ENCODE results near the gene STC2.
"Not testable (repeated sequence)": the region's sequence is repeated elsewhere in the genome, so short reads cannot be mapped to it uniquely, and the experiment has no call there.

STC2 gene

GRCh38 chr5:173293817-173294672 is 34.2 kb downstream of the STC2 start:
- peak in 1 of 2 donors; percentile 23 for DNase-seq

- DNase-seq = no peak
Measured at GRCh38 chr5:173291722-173292658, 36.2 kb downstream of the STC2 start.

- no peak for DNase-seq
Measured at GRCh38 chr5:173290477-173291131, 37.6 kb downstream of the STC2 start.

GRCh38 chr5:173289372-173289771 is 38.8 kb downstream of the STC2 start:
- DNase-seq = no peak

- DNase-seq = no peak
Measured at GRCh38 chr5:173288632-173289031, 39.6 kb downstream of the STC2 start.

- no peak for DNase-seq
Measured at GRCh38 chr5:173287086-173287485, 41.1 kb downstream of the STC2 start.

- DNase-seq = not testable (repeated sequence)
Measured at GRCh38 chr5:173284343-173284958, 43.8 kb downstream of the STC2 start.

- DNase-seq = no peak
Measured at GRCh38 chr5:173283318-173284288, 44.6 kb downstream of the STC2 start.

GRCh38 chr5:173282916-173283315 is 45.3 kb downstream of the STC2 start:
- DNase-seq = no peak

- no peak for DNase-seq
Measured at GRCh38 chr5:173281910-173282309, 46.3 kb downstream of the STC2 start.

GRCh38 chr5:173279166-173279565 is 49.0 kb downstream of the STC2 start:
- no peak for DNase-seq

GRCh38 chr5:173278641-173279040 is 49.6 kb downstream of the STC2 start:
- DNase-seq = no peak

GRCh38 chr5:173278172-173278571 is 50.0 kb downstream of the STC2 start:
- no peak for DNase-seq

- no peak for DNase-seq
Measured at GRCh38 chr5:173274771-173275170, 53.4 kb downstream of the STC2 start.

- no peak for DNase-seq
Measured at GRCh38 chr5:173271419-173271818, 56.8 kb downstream of the STC2 start.

- no peak for DNase-seq
Measured at GRCh38 chr5:173268750-173269432, 59.3 kb downstream of the STC2 start.

- no peak for DNase-seq
Measured at GRCh38 chr5:173265433-173265832, 62.8 kb downstream of the STC2 start.

Measured in bone marrow (tissue), 2 donors.